Dermis blood vessel endothelial cell (primary cell): Measurements from ENCODE around the gene RASAL2. TPM values are rescaled to one million over a fixed set of nuclear protein-coding genes. Genes with fewer than 3 reads are reported as not detected.
"Not testable (repeated sequence)": the region's sequence is repeated elsewhere in the genome, so short reads cannot be mapped to it uniquely, and the experiment has no call there.

Experiments used
- DNase-seq: peaks from one replicate; pipeline ENCODE4 v3.0.0; 2010
- total RNA-seq: library from RNA; depleted of rRNA; stranded (reverse); fragments of >200 nt; gene quantifications from 2 replicates; pipeline ENCODE4 v1.2.3, GENCODE V29; 2014

Gene RASAL2
- total RNA-seq, 1 donor from 2014 or later, result 32.2 TPM

GRCh38 chr1:178119628-178120027 is 25.7 kb downstream of the RASAL2 start:
- DNase-seq, result peak; percentile 16

- DNase-seq, result no peak
Measured at GRCh38 chr1:178120088-178120487, 26.2 kb downstream of the RASAL2 start.

- DNase-seq, result not testable (repeated sequence)
Measured at GRCh38 chr1:178120520-178121052, 26.7 kb downstream of the RASAL2 start.

- peak; percentile 33 for DNase-seq
Measured at GRCh38 chr1:178121883-178122282, 28.0 kb downstream of the RASAL2 start.

GRCh38 chr1:178122283-178122682 is 28.4 kb downstream of the RASAL2 start:
- no peak for DNase-seq

- no peak for DNase-seq
Measured at GRCh38 chr1:178124115-178124514, 30.2 kb downstream of the RASAL2 start.

- no peak for DNase-seq
Measured at GRCh38 chr1:178126261-178126660, 32.4 kb downstream of the RASAL2 start.

- DNase-seq, result peak; percentile 65
Measured at GRCh38 chr1:178126741-178127185, 32.9 kb downstream of the RASAL2 start.

- DNase-seq, result no peak
Measured at GRCh38 chr1:178127482-178128191, 33.7 kb downstream of the RASAL2 start.

GRCh38 chr1:178133239-178133989 is 39.5 kb downstream of the RASAL2 start:
- DNase-seq, result no peak

- DNase-seq, result peak; percentile 86
Measured at GRCh38 chr1:178134061-178134460, 40.2 kb downstream of the RASAL2 start.

GRCh38 chr1:178137238-178137637 is 43.3 kb downstream of the RASAL2 start:
- DNase-seq, result no peak

- DNase-seq, result no peak
Measured at GRCh38 chr1:178142806-178143205, 48.9 kb downstream of the RASAL2 start.

GRCh38 chr1:178143730-178144690 is 50.1 kb downstream of the RASAL2 start:
- no peak for DNase-seq

- DNase-seq, result no peak
Measured at GRCh38 chr1:178145605-178146004, 51.7 kb downstream of the RASAL2 start.

- DNase-seq, result peak; percentile 34
Measured at GRCh38 chr1:178146436-178146835, 52.5 kb downstream of the RASAL2 start.

GRCh38 chr1:178150610-178151009 is 56.7 kb downstream of the RASAL2 start:
- no peak for DNase-seq

GRCh38 chr1:178151831-178152230 is 57.9 kb downstream of the RASAL2 start:
- DNase-seq, result peak; percentile 82

GRCh38 chr1:178155481-178156255 is 61.8 kb downstream of the RASAL2 start:
- DNase-seq, result no peak

GRCh38 chr1:178160736-178161475 is 67.0 kb downstream of the RASAL2 start:
- DNase-seq, result peak; percentile 21

GRCh38 chr1:178161516-178161915 is 67.6 kb downstream of the RASAL2 start:
- DNase-seq, result no peak
